ENCODE data around the gene ZNF775. TPM values are rescaled to one million over a fixed set of nuclear protein-coding genes. Genes with fewer than 3 reads are reported as not detected.
A peak's percentile ranks its signal among the peaks of the same experiment; 100 is the strongest.

ZNF775 gene
- total and polyA plus RNA-seq, 2 of the 13 experiments (the other 11 are each of a cell fraction or from before 2014, with no cell fraction given), result 3.1 to 3.2 TPM

DNA sequence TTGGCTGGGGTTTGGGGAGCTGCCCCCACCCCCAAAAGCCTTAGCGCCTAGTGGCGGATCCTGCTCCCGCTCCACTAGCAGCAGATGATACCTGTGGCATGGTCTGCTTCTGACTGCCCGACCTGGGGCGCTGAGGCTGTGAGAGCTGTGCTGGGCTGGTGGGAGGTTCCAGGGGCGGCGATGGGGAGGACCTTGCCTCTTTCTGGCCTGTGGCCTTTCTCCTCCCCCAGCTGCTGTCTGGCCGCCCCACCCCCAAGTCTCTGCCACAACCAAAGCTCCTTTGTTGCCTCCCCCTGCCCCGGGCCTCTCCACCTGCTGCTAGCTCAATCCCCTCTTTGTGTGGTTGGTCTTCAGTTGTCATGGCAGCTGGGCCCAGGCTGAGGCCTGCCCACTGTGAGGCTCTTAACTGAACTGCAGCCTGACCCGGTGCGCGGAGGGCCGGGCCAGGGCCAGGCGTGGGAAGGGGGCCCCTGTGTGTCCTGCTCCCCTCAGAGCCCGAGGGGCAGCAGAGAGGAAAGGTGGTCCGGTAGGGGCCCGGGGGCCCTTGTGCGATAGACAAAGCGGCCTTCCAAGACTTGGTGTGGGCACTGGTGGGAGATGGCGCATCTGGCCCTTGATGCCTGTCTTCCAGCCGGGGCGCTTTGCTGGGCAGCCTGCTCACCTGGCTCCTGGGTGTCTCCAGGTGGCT lies 4.7 kb downstream of the ZNF775 start (continued):
- TF ChIP-seq NR2F2 (IDR thresholded peaks at IDR 0.05; ENCODE audit: borderline replicate concordance, low read depth) (peak; percentile 35; the same call in 1 of the 2 replicates), HNF4G (IDR thresholded peaks at IDR 0.05; ENCODE audit: borderline replicate concordance, low read depth, low read length) (peak; percentile 59; the same call in 1 of the 2 replicates), HNF4G (CRISPR knock-in tag; IDR thresholded peaks at IDR 0.05; ENCODE audit: borderline replicate concordance, low read depth) (no peak), GZF1 (CRISPR knock-in tag; IDR thresholded peaks at IDR 0.05) (peak; percentile 84), ZSCAN25 (CRISPR knock-in tag; IDR thresholded peaks at IDR 0.05) (peak; percentile 73; the same call in 1 of the 2 replicates), ZNF773 (CRISPR knock-in tag; IDR thresholded peaks at IDR 0.05; ENCODE audit: borderline replicate concordance) (no peak), NCOA5 (CRISPR knock-in tag; IDR thresholded peaks at IDR 0.05) (no peak), PTBP1 (IDR thresholded peaks at IDR 0.05; ENCODE audit: low read depth, low read length, poor library complexity, severe bottlenecking) (peak; percentile 46), ZUFSP (CRISPR knock-in tag; IDR thresholded peaks at IDR 0.05; ENCODE audit: borderline replicate concordance) (no peak), ZEB1 (IDR thresholded peaks at IDR 0.05; ENCODE audit: insufficient replicate concordance, low read depth) (no peak), FOXP1 (IDR thresholded peaks at IDR 0.05) (peak; percentile 53; the same call in 1 of the 2 replicates), FOXP1 (CRISPR knock-in tag; IDR thresholded peaks at IDR 0.05) (no peak), PAXIP1 (CRISPR knock-in tag; conservative IDR thresholded peaks at IDR 0.05) (peak; percentile 96), CHCHD3 (CRISPR knock-in tag; IDR thresholded peaks at IDR 0.05) (no peak), REPIN1 (CRISPR knock-in tag; IDR thresholded peaks at IDR 0.05; ENCODE audit: borderline replicate concordance, low read depth) (peak; percentile 91; the same call in 1 of the 2 replicates)
- TF ChIP-seq, protein P1, sequence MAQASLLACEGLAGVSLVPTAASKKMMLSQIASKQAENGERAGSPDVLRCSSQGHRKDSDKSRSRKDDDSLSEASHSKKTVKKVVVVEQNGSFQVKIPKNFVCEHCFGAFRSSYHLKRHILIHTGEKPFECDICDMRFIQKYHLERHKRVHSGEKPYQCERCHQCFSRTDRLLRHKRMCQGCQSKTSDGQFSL (CRISPR knock-in tag; IDR thresholded peaks at IDR 0.05), result 0 out of 2 replicates have a peak, but pooled peaks have one; percentile 24
- TF ChIP-seq, protein P2, sequence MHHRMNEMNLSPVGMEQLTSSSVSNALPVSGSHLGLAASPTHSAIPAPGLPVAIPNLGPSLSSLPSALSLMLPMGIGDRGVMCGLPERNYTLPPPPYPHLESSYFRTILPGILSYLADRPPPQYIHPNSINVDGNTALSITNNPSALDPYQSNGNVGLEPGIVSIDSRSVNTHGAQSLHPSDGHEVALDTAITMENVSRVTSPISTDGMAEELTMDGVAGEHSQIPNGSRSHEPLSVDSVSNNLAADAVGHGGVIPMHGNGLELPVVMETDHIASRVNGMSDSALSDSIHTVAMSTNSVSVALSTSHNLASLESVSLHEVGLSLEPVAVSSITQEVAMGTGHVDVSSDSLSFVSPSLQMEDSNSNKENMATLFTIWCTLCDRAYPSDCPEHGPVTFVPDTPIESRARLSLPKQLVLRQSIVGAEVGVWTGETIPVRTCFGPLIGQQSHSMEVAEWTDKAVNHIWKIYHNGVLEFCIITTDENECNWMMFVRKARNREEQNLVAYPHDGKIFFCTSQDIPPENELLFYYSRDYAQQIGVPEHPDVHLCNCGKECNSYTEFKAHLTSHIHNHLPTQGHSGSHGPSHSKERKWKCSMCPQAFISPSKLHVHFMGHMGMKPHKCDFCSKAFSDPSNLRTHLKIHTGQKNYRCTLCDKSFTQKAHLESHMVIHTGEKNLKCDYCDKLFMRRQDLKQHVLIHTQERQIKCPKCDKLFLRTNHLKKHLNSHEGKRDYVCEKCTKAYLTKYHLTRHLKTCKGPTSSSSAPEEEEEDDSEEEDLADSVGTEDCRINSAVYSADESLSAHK (CRISPR knock-in tag; IDR thresholded peaks at IDR 0.05; ENCODE audit: borderline replicate concordance), result no peak
- TF ChIP-seq, protein P3, sequence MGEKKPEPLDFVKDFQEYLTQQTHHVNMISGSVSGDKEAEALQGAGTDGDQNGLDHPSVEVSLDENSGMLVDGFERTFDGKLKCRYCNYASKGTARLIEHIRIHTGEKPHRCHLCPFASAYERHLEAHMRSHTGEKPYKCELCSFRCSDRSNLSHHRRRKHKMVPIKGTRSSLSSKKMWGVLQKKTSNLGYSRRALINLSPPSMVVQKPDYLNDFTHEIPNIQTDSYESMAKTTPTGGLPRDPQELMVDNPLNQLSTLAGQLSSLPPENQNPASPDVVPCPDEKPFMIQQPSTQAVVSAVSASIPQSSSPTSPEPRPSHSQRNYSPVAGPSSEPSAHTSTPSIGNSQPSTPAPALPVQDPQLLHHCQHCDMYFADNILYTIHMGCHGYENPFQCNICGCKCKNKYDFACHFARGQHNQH (CRISPR knock-in tag; IDR thresholded peaks at IDR 0.05), result peak; percentile 71; the same call in 1 of the 2 replicates
